ENCODE data around the gene CDK13.

DNA sequence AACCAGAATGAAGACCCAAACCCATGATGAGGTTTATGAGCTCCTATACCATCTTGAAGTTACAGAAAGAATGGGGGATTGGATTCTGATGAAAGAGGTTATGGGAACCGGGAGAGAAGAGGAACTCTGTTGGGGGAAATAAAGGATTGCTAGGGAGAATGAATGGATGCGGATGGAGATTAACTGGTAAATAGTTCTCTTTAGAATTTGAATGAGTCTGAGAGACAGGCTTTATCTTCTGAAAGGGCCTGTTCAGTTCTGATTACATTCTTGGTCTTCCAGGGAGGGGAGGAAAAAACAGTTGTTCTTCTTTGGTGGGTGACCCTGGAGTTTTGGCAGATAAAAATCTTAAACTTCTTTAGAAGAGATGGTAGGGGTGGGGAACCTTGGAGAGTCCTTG lies 198.6 kb downstream of the CDK13 start:
- TF ChIP-seq OSR1 (CRISPR knock-in tag; IDR thresholded peaks at IDR 0.05) (no peak), ZC3H10 (CRISPR knock-in tag; IDR thresholded peaks at IDR 0.05) (no peak)
